ENCODE results near the gene NT5C3B.

DNA sequence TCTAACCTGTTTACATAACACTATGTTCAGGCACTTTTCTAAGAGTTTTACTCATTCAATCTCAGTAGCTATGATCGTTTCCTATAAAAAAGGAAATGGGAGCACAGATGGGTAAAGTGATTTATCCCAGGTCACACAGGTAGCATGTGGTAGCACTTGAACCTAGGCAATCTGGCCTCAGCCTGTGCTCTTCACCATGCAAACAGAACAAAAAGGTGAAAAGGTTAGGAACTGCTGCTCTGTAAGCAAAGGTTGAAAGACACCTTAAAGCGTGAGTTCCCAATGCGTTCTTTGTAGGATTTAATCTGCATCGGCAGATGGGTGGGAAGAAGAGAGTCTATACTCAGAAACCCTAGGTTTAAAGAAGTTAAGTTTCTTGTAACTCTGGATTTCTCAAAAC lies 44.1 kb upstream of the NT5C3B start:
- no peak for TF ChIP-seq EZH2 (IDR thresholded peaks at IDR 0.05; ENCODE audit: borderline replicate concordance, low read depth, low read length, severe bottlenecking)
- TF ChIP-seq, protein P1, sequence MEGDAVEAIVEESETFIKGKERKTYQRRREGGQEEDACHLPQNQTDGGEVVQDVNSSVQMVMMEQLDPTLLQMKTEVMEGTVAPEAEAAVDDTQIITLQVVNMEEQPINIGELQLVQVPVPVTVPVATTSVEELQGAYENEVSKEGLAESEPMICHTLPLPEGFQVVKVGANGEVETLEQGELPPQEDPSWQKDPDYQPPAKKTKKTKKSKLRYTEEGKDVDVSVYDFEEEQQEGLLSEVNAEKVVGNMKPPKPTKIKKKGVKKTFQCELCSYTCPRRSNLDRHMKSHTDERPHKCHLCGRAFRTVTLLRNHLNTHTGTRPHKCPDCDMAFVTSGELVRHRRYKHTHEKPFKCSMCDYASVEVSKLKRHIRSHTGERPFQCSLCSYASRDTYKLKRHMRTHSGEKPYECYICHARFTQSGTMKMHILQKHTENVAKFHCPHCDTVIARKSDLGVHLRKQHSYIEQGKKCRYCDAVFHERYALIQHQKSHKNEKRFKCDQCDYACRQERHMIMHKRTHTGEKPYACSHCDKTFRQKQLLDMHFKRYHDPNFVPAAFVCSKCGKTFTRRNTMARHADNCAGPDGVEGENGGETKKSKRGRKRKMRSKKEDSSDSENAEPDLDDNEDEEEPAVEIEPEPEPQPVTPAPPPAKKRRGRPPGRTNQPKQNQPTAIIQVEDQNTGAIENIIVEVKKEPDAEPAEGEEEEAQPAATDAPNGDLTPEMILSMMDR (IDR thresholded peaks at IDR 0.05; ENCODE audit: borderline replicate concordance, extremely low read depth, low read length, poor library complexity, severe bottlenecking) = no peak

All from DND-41 (cell line).